CD4-positive, alpha-beta T cell treated with Interleukin-2 at 100 ng/mL for 4 hours (primary cell): ENCODE results near the gene TPPP.
"Not testable (repeated sequence)": the region's sequence is repeated elsewhere in the genome, so short reads cannot be mapped to it uniquely, and the experiment has no call there.

Experiments
- DNase-seq: peaks from one replicate; pipeline ENCODE4 v3.0.0-alpha.2; 2020; ENCODE audit warnings: low spot score

Gene TPPP

DNA sequence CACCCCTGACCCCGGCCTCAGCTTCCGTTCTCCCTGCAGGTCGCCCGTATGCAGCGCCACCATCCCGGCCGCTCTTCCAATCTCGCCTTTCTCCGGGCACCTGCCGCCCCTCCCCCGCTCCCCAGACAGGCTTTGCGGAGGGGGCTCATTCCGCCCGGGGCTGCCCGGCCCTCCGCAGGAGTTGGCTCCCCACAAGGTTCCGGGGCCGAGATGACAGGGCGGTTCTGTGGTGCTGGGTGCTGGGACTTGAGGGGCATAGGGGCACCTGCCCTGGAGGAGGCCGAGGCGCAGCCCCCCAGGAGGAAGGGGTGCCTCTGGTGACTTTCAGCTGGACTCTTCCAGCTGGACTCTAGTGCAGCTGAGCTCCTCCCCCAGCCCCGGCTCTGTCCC lies 885 bp upstream of the TPPP start:
- not testable (repeated sequence) for DNase-seq

DNA sequence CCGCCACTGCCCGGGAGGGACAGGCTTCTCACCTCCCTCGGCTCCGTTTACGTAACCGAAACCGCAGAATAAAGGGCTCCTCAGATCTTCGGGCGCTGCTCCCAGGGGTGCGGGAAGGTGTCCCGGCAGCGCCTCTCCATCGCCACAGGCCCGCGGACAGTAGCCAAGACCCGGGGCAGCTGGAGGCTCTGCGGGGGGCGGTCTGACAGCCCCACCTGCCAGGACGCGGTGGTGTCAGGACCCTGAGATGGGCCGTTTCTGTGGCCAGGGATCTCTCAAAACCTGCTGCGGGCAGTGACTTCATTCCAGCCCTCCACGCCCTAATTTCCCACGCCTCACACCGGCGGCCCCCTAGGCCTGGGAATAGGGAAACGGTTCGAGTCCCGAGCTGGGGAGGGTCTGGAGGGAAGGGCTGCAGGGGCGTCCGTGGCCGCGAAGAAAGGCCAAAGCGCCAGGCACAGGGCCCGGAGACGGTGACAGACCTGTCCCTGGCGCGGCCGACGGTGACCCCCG lies 567 bp downstream of the TPPP start:
- peak; percentile 31 for DNase-seq

DNA sequence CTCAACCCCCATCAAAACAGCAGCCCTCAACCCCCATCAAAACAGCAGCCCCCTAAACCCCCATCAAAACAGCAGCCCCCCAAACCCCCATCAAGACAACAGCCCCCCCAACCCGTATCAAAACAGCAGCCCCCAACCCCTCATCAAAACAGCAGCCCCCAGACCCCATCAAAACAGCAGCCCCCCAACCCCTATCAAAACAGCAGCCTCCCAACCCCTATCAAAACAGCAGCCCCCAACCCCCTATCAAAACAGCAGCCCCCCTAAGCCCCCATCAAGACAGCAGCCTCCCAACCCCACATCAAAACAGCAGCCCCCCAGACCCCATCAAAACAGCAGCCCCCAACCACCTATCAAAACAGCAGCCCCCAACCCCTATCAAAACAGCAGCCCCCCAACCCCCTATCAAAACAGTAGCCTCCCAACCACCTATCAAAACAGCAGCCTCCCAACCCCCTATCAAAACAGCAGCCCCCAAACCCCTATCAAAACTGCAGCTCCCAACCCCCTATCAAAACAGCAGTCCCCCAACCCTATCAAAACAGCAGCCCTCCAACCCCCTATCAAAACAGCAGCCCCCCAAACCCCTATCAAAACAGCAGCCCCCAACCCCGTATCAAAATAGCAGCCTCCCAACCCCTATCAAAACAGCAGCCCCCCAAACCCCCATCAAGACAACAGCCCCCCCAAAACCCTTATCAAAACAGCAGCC lies 1.2 kb downstream of the TPPP start:
- DNase-seq: no peak

DNA sequence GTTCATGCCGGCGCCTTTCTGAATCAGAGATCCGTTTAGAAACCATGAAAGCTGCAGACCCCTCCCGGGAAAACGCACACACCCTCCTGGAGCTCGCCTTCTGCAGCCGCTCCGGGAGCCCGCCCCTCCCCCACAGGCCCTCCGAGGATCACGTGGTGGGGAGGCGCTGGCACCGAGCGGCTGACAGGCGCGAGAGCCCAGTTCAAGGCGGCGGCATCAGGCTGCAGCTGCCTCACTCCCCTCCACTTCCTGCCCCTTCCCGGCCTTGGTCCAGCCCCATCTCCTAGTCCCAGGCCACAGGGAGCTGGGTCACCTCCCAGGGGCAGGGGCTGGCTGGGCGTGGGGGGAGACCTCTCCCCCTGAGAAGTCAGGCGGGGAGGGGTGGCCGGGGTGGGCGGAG lies 2.1 kb downstream of the TPPP start:
- not testable (repeated sequence) for DNase-seq

DNA sequence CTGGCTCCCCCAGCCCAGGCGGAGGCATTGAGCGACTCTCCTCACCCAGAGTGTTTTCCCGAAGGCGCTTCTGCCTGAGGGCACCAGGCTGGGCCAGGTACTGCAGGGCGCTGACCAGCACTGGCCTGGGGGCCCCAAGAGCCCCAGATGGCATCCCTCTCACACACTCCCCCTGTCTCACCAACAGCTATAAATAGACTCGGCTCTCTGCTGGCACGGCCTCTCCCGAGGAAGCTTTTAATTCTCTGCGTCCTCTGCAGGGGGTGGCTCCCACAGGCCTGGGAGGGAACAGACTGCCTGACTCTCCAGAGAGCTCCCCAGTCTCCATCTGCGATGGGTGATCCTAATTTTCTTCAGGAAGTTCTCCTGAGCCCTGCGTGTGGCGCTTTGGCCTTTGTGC lies 2.9 kb downstream of the TPPP start:
- not testable (repeated sequence) for DNase-seq

DNA sequence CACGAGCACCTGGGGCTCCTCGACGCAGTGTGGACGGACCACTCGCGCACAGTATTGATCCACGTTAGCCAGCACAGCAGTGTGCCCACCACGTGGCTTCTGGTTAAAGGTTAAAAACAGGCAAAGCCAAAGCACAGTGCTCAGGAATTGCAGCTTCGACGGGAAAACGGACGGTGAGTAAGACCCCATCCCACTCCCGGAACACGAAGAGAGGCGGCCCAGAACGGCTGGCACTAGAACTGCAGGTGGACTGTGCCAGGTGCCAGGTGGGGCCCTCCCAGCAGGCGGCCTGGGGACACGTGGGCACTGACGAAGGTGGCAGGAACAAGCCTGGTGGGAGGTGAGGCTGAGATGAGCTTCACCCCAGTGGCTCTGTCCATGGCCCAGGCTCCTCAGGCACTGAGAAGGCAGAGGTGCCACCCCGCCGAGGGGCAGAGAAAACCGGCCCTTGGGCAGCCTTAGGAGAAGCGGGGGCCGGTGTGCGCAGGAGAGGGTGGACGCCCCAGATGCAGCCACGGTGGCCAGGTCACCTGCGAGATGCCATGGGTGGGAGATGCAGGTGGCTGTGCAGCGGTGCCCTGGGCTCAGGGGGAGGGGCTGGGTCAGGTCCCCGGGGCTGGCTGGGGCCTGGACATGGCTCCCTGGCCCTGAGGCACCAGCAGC lies 4.7 kb downstream of the TPPP start:
- DNase-seq: not testable (repeated sequence)

DNA sequence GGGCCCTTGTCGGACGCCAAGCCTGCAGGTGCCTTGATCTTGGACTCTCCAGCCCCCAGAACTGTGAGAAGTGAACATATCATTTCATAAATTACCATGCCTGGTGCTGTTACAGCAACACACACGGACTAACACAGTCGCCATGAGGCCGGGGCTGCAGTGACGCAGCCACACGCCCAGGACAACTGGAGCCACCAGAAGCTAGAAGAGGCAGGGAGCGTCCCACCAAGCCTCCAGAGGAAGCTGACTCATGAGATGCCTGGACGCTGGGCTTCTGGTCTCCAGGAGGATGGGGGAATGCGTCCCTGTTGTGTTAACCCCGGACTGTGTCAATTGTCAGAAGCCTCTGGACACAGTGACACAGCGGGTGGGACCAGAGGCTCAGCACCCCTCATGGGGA lies 6.2 kb downstream of the TPPP start:
- not testable (repeated sequence) for DNase-seq

DNA sequence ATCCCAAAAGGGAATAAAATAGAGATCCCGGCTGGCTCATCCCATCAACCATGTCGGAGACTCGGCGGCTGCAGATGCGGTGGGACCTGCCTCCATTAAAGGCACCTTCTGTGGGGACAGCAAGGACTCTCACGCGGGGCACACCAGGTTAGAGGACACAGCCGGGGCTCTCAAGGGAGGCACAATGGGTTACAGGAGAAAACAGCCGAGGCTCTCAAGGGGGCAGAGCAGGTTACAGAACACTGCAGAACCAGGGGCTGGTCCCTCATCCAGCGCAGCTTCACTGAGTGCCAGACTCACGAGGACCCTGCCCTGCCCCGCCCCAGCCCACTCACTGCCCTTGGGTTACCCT lies 7.0 kb downstream of the TPPP start:
- not testable (repeated sequence) for DNase-seq

DNA sequence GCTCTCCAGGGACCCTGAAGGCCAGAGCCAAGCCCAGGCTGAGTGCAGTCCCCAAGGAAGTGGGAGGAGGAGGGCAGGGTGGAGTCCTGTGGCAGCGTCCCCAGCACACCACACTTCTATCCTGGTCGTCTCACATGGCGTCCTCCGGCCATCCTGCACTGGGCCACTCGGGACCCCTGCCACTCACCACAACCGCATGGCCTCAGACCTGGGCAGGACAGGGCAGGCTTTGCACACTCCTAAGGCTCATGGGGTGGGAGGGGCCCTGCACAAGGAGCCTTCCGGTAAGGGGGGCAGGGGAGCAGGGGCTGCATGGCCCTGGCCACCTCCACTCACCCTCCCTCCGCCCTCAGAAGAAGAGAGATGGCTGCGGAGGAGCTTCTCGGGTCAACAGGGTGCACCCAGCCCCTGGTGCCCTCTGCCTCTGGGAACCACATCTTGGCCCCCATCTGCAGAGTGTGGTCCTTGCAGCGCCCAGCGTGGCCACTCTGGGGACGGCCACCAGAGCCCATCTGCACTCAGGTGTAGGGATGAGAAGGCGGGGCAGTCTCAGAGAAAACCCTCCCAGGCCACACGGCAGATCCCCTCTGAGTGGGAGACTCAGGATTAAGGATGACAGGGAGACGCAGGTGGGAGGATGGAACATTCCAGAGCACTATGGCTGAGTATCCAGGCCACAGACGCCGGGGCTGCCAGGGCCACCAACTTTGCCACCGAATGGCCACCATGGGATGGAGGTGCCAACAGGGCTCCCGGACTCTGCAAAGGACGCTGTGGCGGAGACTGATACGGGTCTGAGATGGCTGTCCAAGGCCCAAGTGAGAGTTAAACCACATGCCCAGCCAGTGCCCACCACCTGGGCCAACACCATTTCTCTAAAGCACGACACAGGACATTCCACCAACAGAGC lies 7.6 kb downstream of the TPPP start:
- no peak for DNase-seq

DNA sequence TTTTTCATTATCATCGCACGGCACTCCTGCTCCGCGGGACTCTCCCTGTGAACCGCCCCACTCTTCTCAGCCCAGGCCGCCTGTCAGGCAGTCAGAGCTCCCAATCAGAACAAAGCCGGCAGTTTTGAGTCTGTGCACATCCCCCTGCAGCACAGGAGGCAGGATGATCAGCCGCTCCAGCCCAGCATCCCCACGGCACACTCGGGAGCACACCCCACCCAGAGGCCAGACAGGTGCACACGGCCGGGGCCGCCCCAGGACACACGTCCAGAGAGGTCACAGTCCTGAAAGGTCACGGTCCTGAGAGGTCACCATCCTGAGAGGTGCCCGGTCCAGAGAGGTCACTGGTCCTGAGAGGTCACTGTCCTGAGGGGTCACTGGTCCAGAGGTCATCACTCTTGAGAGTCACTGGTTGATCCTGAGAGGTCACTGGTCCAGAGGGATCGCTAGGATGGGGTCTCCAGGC lies 8.4 kb downstream of the TPPP start:
- no peak for DNase-seq

DNA sequence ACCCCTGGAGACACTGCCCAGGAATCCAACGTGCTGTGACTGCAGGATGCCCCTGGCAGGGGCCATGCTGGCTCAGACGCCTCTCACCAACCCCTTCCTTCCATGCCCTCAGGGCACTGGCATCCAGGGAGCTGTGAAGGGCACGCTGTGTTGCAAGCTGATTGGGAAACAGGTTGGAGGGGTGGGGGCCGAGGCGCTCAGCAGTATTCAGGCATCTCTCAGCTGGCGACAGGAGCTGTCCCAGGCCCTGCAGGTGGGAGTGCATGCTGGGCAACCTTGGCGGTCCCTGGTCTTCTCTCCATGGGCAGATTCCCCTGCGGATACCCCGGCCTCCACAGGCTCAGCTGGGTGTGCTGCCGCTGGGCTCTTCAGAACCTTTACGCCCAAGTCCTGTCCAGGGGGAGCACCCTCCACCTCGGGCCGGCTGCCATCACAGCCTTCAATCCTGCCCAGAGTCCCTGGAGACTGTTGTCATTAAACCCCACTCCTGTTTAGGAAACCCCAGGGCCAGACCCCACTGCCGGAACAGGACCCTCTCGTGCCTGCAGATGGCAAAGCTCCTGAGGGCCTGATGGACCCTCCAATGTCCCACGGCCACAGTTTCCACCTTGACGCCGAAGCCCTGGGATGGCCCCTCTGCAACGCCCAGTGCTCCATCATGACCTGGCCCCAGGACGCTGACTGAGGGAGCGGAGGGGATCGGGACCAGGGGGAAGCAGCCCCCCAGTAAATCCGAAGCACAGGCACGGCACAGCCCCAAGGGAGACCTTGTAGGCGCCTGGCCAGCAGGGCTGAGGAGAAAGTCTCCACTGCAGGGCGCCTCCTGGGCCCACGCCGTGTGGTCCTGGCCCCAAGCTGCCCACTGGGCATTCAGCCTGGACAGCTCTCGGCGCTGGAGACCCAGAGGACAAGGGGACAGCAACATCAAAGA lies 9.3 kb downstream of the TPPP start:
- no peak for DNase-seq

DNA sequence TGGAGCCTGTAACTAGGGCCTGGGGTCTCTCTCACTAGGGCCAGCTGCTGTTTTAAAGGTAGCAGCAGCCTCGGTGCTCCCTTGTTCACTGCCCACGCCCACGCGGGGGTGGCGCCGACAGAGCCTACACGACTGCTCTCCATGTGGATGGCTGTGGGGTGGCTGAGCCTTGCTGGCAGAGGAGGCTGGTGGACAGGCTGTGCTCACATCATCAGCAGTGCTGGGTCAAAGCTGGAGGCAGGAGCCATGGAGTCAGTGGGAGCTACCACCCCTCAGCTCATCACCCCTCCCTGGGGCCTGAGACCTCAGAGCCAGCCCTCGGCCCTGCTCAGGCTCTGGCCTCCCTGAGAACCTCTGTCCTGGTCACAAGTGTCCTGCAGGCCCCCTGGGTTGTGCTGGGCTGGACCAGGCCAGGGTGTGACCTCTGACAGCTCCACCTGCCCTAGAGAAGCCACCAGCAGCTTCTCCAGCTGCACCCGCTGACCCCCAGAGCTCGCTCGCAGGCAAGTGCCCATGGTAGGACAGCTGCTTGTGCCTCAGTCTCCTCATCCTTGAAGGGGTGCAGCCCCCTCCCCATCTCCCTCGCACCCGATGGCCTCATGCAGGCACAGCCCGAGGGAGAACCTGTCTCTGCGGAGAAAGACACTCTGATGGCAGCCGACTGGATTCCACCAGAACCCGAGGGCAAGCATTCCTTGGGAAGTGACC lies 10.3 kb downstream of the TPPP start:
- not testable (repeated sequence) for DNase-seq

DNA sequence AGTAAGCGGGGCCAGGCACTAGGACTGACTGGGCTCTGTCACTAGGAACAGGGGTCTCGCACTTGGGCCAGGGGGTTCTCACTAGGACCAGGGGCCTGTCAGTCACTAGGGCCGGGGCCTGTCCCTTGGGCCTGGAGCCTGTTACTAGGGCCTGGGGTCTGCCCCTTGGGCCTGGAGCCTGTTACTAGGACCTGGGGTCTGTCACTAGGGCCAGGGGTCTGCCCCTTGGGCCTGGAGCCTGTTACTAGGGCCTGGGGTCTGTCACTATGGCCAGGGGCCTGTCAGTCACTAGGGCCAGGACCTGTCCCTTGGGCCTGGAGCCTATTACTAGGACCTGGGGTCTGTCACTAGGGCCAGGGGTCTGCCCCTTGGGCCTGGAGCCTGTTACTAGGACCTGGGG lies 10.9 kb downstream of the TPPP start:
- DNase-seq: not testable (repeated sequence)

DNA sequence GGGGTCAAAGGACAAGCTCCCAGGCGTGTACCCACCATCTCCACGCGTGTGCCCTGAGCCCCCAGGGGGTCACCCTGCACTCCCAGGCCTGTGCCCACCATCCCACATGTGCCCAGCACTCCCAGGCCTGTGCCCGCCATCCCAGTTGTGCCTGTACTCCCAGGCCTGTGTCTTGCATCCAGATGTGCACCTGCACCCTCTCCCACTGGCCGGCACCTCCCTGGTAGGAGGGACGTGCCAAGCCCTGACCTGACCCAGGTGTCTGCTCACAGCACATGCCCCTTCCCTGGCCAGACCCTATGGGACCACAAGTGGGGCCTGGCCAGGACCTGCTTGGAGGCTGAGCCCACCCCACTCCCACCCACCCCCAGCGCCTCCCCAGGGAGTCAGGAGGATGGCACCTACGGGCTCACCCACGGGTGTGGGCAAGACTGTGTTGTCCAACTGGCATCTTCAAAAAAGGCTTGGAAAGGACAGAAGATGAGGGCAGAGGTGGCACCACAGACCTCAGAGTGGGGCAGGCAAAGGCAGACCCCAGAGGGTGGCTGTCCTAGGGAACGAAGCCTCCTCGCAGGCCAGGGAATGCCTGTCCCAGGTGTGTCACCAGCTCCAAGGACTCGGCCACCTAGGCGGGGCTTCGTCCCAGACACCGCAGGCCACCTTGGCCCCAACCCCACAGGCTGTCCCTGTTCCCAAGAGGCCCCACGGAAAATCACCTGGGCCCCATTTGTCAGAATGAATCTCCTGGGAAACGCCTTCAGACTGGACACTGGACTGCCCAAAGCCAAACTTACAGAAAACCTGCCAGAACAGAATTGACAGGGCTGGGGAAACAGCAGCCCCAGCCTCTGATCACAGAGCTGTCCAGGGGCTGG lies 11.6 kb downstream of the TPPP start:
- DNase-seq: not testable (repeated sequence)

DNA sequence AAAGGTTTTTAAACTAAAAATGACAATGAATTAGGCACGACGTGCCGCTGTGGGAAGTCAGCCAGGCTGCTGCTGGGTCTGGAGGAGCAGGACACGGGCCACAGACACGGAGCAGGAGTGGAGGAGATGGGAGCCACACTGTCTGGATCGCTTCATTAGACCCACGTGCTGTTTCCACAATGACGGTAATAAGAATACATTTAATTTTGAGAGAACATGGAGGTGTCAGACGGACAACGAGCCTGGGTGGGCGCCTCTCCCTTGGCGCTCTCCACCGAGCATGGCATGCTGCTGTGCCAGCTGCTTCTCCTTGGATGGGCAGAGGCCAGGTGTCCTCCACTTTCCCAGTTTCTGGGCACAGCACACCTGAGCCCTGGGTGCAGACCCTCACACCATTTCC lies 12.3 kb downstream of the TPPP start:
- DNase-seq: not testable (repeated sequence)

DNA sequence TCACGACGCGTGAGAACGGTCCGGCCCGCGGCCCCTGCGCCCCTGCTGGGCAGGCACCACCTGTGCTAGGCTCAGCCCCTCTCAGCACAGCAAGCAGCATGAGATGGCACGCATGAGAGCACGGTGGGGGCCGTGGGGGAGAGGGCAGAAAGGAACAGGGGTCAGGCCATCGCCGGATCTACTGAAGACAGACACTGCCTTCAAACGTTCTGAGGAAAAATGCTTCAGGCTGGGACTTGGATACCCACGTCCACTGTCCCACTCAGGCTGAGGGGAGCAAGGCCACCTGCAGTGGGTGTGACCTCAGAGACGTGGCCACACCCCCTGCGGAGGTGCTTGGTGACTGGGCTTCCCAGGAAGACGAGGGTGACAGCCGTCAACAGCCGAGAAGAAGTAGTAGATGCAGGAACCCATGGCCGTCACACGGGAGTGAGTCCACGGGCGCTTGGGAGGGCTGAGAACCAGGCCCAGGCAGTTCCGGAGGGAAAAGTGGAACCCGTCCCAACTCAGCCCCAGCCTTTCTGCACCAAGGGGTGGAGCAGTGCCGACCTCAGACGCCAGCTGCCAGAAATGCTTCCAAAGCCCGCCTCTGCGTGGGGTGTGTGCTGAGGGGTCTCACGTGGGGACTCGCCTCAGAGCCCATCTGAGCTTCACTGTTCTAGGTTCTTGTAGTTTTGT lies 12.9 kb downstream of the TPPP start:
- not testable (repeated sequence) for DNase-seq

DNA sequence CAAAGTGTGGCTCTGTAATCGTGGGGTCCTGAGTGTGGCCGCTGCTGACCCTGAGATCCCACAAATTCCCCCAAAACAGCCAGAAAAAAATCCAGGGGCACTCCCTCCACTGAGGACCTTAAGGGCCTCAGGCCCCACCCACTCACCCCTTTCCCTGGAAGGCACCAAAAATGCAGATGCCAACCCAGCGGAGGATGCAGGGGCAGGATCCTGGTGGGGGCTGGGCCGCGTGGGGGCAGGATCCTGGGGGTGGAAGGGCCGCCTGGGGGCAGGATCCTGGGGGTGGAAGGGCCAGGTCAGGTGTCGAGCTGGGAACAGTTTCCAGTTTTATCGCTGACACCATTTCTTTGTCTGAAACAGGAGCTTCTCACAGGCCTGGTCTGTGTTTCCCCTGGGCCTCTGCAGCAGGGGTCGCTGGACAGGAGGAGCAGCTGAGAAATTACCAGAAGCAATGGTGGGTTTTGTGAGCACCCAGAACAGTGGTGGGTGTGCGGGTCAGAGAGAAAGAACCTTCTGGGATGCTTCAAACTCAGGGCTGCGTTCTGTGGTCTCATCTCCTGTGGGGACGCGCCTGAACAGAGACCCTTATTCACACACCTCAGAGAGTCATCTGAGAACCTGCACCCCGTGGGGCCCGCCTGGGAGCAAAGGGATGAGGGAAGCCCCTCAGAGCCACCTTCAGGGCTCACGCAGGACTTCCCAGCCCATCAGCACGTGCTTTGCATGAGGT lies 13.8 kb downstream of the TPPP start:
- DNase-seq: not testable (repeated sequence)

DNA sequence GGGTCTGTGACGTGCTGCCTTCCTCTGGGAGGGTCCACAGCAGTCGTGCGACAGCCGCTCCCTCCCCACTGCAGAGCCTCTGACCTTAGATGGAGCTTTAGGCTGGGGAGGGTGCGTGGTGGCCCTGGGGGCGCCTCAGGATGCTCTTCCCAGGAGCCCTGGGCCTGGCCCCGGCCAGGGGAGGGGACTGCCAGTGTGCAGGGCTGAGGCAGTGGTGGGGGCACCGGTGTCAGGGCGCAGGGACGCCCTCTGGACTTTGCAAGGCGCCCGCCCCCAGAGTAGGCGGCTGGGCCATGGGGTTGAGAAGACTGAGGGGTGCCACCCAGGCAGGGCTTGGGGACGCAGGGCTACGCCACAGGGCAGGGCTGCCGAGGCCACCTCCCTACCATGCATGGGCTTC lies 14.6 kb downstream of the TPPP start:
- not testable (repeated sequence) for DNase-seq
